GM12878 (cell line): ENCODE measurements around the gene LILRB1.
A peak's percentile ranks its signal among the peaks of the same experiment; 100 is the strongest.

Experiments used
- ATF2 ChIP-seq: IDR thresholded peaks from 2 replicates; pipeline ENCODE4 v1.6.1; 2012; ENCODE audit warnings: low read length, inconsistent platforms
- FOXK2 ChIP-seq: fragments of 450-650 bp; IDR thresholded peaks from 2 replicates; pipeline ENCODE4 v1.6.1; 2017; ENCODE audit warnings: mild to moderate bottlenecking, moderate library complexity
- JUND ChIP-seq: IDR thresholded peaks from 2 replicates; pipeline ENCODE4 v1.6.1; 2012; ENCODE audit warnings: low read depth, mild to moderate bottlenecking, low read length, improper control_type of control experiment, moderate library complexity
- NFIC ChIP-seq: IDR thresholded peaks from 2 replicates; pipeline ENCODE4 v1.6.1; 2012; ENCODE audit warnings: low read depth, mild to moderate bottlenecking, inconsistent platforms, low read length, moderate library complexity
- POLR2AphosphoS2 ChIP-seq: IDR thresholded peaks from 2 replicates; pipeline ENCODE4 v1.6.1; 2011; ENCODE audit warnings: low read depth, mild to moderate bottlenecking, low read length, improper control_type of control experiment, moderate library complexity
- POLR2AphosphoS5 ChIP-seq: IDR thresholded peaks from 2 replicates; pipeline ENCODE4 v1.6.1; 2011; ENCODE audit warnings: mild to moderate bottlenecking, low read length, inconsistent platforms
- PRDM15 ChIP-seq: fragments of 450-650 bp; formaldehyde crosslinking; IDR thresholded peaks from 2 replicates; pipeline ENCODE4 v1.4.0; 2020; ENCODE audit warnings: mild to moderate bottlenecking, moderate library complexity
- REST ChIP-seq: IDR thresholded peaks from 2 replicates; pipeline ENCODE4 v1.6.1; 2012; ENCODE audit warnings: mild to moderate bottlenecking, low read depth, low read length
- SMC3 ChIP-seq: IDR thresholded peaks from 2 replicates; pipeline ENCODE4 v1.6.1; 2011; ENCODE audit warnings: low read length, improper control_type of control experiment, borderline replicate concordance
- TARDBP ChIP-seq: IDR thresholded peaks from 2 replicates; pipeline ENCODE4 v1.6.1; 2016; ENCODE audit warnings: borderline replicate concordance
- ZBED1 ChIP-seq: IDR thresholded peaks from 2 replicates; pipeline ENCODE4 v1.6.1; 2016; ENCODE audit warnings: borderline replicate concordance
- TF ChIP-seq, protein P1 (sequence below), 3 experiments: IDR thresholded peaks in 2 of 3; conservative IDR thresholded peaks in 1 of 3; 2 replicates each; pipeline ENCODE4 v1.5.1; 2011; ENCODE audit warnings: low read depth in 3 of 3, low read length in 3 of 3, mild to moderate bottlenecking in 3 of 3, control low read depth in 2 of 3, moderate library complexity in 2 of 3, inconsistent platforms in 1 of 3, mixed read lengths in 1 of 3; ENCODE audit not compliant: control insufficient read depth in 2 of 3, insufficient read depth in 1 of 3; ENCODE audit errors: extremely low read depth in 1 of 3
- TF ChIP-seq, protein P2 (sequence below): IDR thresholded peaks from 2 replicates; pipeline ENCODE4 v1.6.1; 2012; ENCODE audit warnings: low read depth, low read length, improper control_type of control experiment
- TF ChIP-seq, protein P3 (sequence below): fragments of 450-650 bp; IDR thresholded peaks from 2 replicates; pipeline ENCODE4 v1.6.1; 2017; ENCODE audit warnings: mild to moderate bottlenecking

DNA sequence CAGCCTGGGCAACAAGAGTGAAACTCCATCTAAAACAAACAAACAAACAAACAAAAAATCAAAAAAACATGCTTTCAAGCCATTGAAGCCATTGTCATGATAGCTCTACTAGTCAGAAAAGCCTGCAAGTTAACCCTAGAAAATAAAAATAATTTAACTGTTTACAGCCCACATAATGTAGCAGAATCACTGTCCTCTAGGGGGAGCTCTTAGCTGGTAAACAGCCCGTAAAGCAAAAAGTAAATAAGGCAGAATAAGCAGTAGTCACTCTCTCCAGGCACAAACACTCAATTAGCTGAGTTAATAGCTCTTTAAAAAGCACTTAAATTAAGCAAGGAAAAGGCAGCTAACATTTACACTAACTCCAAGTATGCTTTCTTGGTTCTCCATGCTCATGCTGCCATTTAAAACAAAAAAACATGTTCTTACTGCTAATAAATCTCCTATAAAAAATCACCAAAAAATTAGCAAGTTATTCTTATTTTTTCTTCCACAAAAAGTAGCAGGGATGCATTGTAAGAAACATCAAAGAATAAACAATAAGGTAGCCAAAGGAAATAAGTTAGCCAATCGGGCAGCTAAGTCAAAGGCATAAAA lies 43.8 kb downstream of the LILRB1 start:
- TF ChIP-seq, protein P1, sequence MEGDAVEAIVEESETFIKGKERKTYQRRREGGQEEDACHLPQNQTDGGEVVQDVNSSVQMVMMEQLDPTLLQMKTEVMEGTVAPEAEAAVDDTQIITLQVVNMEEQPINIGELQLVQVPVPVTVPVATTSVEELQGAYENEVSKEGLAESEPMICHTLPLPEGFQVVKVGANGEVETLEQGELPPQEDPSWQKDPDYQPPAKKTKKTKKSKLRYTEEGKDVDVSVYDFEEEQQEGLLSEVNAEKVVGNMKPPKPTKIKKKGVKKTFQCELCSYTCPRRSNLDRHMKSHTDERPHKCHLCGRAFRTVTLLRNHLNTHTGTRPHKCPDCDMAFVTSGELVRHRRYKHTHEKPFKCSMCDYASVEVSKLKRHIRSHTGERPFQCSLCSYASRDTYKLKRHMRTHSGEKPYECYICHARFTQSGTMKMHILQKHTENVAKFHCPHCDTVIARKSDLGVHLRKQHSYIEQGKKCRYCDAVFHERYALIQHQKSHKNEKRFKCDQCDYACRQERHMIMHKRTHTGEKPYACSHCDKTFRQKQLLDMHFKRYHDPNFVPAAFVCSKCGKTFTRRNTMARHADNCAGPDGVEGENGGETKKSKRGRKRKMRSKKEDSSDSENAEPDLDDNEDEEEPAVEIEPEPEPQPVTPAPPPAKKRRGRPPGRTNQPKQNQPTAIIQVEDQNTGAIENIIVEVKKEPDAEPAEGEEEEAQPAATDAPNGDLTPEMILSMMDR (IDR thresholded peaks at IDR 0.05 in 2 of 3, conservative IDR thresholded peaks at IDR 0.05 in 1 of 3; ENCODE audit: control insufficient read depth in 2 of 3, extremely low read depth in 1 of 3, insufficient read depth in 1 of 3, low read depth in 3 of 3, low read length in 3 of 3) = peak; percentile 57 to 74 (median 74)
- TF ChIP-seq FOXK2 (peak; percentile 73), POLR2AphosphoS5 (no peak), SMC3 (peak; percentile 45; the same call in 1 of the 2 replicates), PRDM15 (CRISPR knock-in tag) (no peak), JUND (no peak), POLR2AphosphoS2 (no peak), TARDBP (no peak), ATF2 (no peak), NFIC (no peak), REST (no peak), ZBED1 (no peak)
- TF ChIP-seq, protein P2, sequence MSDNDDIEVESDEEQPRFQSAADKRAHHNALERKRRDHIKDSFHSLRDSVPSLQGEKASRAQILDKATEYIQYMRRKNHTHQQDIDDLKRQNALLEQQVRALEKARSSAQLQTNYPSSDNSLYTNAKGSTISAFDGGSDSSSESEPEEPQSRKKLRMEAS = no peak
- TF ChIP-seq, protein P3, sequence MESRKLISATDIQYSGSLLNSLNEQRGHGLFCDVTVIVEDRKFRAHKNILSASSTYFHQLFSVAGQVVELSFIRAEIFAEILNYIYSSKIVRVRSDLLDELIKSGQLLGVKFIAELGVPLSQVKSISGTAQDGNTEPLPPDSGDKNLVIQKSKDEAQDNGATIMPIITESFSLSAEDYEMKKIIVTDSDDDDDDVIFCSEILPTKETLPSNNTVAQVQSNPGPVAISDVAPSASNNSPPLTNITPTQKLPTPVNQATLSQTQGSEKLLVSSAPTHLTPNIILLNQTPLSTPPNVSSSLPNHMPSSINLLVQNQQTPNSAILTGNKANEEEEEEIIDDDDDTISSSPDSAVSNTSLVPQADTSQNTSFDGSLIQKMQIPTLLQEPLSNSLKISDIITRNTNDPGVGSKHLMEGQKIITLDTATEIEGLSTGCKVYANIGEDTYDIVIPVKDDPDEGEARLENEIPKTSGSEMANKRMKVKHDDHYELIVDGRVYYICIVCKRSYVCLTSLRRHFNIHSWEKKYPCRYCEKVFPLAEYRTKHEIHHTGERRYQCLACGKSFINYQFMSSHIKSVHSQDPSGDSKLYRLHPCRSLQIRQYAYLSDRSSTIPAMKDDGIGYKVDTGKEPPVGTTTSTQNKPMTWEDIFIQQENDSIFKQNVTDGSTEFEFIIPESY = no peak
